ENCODE data around the gene DCUN1D2. TPM values are rescaled to one million over a fixed set of nuclear protein-coding genes. Genes with fewer than 3 reads are reported as not detected.

The DCUN1D2 gene
- polyA plus RNA-seq, 3 donors: 3.1 to 16.7 (median 6.1) TPM

- Histone ChIP-seq H3K27me3 (ENCODE audit: control insufficient read depth in 2 of 2, insufficient read depth in 2 of 2, low read length in 2 of 2) (no peaks in the 10 kb centered on the region), H3K9ac (ENCODE audit: insufficient read depth, low read length, poor library complexity, severe bottlenecking) (no peak overlapping the region), H2AFZ (ENCODE audit: insufficient read depth, low read depth, low read length, poor library complexity, severe bottlenecking) (no peak overlapping the region), H3K36me3 (replicated peaks in 1 of 2; ENCODE audit: control insufficient read depth in 1 of 2, insufficient read depth in 2 of 2, low read length in 2 of 2) (peaks cover 37 to 74% of the 10 kb centered on the region in 2 donors), H3K4me1 (ENCODE audit: control insufficient read depth in 1 of 2, insufficient read depth in 2 of 2, low read length in 2 of 2) (peaks cover 18 to 20% of the 10 kb centered on the region in 2 donors), H3K4me2 (replicated peaks; ENCODE audit: extremely low read depth, low read length, poor library complexity, severe bottlenecking) (no peak overlapping the region), H3K4me3 (replicated peaks in 1 of 3; ENCODE audit: low read depth in 2 of 3, low read length in 3 of 3) (no peak overlapping the region), H3K79me2 (ENCODE audit: insufficient read depth, low read length) (peaks cover 13% of the 10 kb centered on the region), H3K27ac (ENCODE audit: low read depth in 1 of 2, low read length in 2 of 2) (no peak overlapping the region), H4K20me1 (ENCODE audit: insufficient read depth, low read length) (peaks cover under 1% of the 10 kb centered on the region), H3K9me3 (replicated peaks in 1 of 2; ENCODE audit: control insufficient read depth in 1 of 2, insufficient read depth in 1 of 2, low read length in 2 of 2) (no peaks in the 10 kb centered on the region)
- Mint-ChIP-seq H3K27me3 (ENCODE audit: low read depth in 3 of 3) (no peaks in the 10 kb centered on the region), H3K27ac (peak overlapping the region in 2 of 7 donors; percentile 16 to 18), H3K9me3 (peaks cover 0 to 4% (median 2%) of the 10 kb centered on the region in 7 donors), H3K36me3 (peaks cover 57 to 77% of the 10 kb centered on the region in 2 donors), H3K4me1 (peaks cover 24% of the 10 kb centered on the region), H3K4me3 (no peak overlapping the region)
- TF ChIP-seq CTCF (IDR thresholded peaks at IDR 0.05): no peak
- WGBS (ENCODE audit: insufficient coverage): 88% methylated on average over 13 of the region's 16 CpGs
- DNase-seq: no peak
- intact Hi-C loops (cut with micrococcal nuclease): no loop called here
These were observed 41.8 kb upstream of the DCUN1D2 start for GRCh38 chr13:113532156-113532806.

GRCh38 chr13:113531041-113531873, 40.7 kb upstream of the DCUN1D2 start:
- H3K36me3 ChIP-seq (replicated peaks in 1 of 2; ENCODE audit: control insufficient read depth in 1 of 2, insufficient read depth in 2 of 2, low read length in 2 of 2): peaks cover 32 to 71% of the 10 kb centered on the region in 2 donors
- H3K4me2 ChIP-seq (replicated peaks; ENCODE audit: extremely low read depth, low read length, poor library complexity, severe bottlenecking): no peak overlapping the region
- H2AFZ ChIP-seq (ENCODE audit: insufficient read depth, low read depth, low read length, poor library complexity, severe bottlenecking): no peak overlapping the region
- peaks cover 51 to 67% of the 10 kb centered on the region in 2 donors for H3K36me3 Mint-ChIP-seq
- H3K4me3 Mint-ChIP-seq: no peak overlapping the region
- no peak for DNase-seq
- TF ChIP-seq CTCF (IDR thresholded peaks at IDR 0.05): no peak
- H3K27ac Mint-ChIP-seq: peak overlapping the region in 1 of 7 donors; percentile 1
- 98% methylated on average over 48 of the region's 49 CpGs for WGBS (ENCODE audit: insufficient coverage)
- no peak overlapping the region for H3K27ac ChIP-seq (ENCODE audit: low read depth in 1 of 2, low read length in 2 of 2)
- no peaks in the 10 kb centered on the region for H3K9me3 ChIP-seq (replicated peaks in 1 of 2; ENCODE audit: control insufficient read depth in 1 of 2, insufficient read depth in 1 of 2, low read length in 2 of 2)
- H3K4me1 ChIP-seq (ENCODE audit: control insufficient read depth in 1 of 2, insufficient read depth in 2 of 2, low read length in 2 of 2): peaks cover 26 to 29% of the 10 kb centered on the region in 2 donors
- peaks cover 32% of the 10 kb centered on the region for H3K4me1 Mint-ChIP-seq
- H3K79me2 ChIP-seq (ENCODE audit: insufficient read depth, low read length): peaks cover 13% of the 10 kb centered on the region
- peaks cover 6% of the 10 kb centered on the region for H4K20me1 ChIP-seq (ENCODE audit: insufficient read depth, low read length)
- H3K4me3 ChIP-seq (replicated peaks in 1 of 3; ENCODE audit: low read depth in 2 of 3, low read length in 3 of 3): no peak overlapping the region
- H3K27me3 Mint-ChIP-seq (ENCODE audit: low read depth in 3 of 3): no peaks in the 10 kb centered on the region
- peaks cover 0 to 3% (median 0%) of the 10 kb centered on the region in 7 donors for H3K9me3 Mint-ChIP-seq
- H3K27me3 ChIP-seq (ENCODE audit: control insufficient read depth in 2 of 2, insufficient read depth in 2 of 2, low read length in 2 of 2): no peaks in the 10 kb centered on the region
- intact Hi-C loops (cut with micrococcal nuclease): no loop called here
- H3K9ac ChIP-seq (ENCODE audit: insufficient read depth, low read length, poor library complexity, severe bottlenecking): no peak overlapping the region
